ENCODE results near the gene CDKAL1. TPM values are rescaled to one million over a fixed set of nuclear protein-coding genes. Genes with fewer than 3 reads are reported as not detected.

The CDKAL1 gene
- total and polyA plus RNA-seq, 9 of the 15 experiments (the other 6 are each of a cell fraction or from before 2014, with no cell fraction given): 11.2 to 36.3 (median 20.1) TPM

- TF ChIP-seq ZBTB2 (IDR thresholded peaks at IDR 0.05) (peak; percentile 93), USF2 (CRISPR knock-in tag; IDR thresholded peaks at IDR 0.05) (no peak), ZSCAN32 (CRISPR knock-in tag; IDR thresholded peaks at IDR 0.05) (no peak), BRCA1 (IDR thresholded peaks at IDR 0.05) (no peak), BRCA1 (CRISPR knock-in tag; IDR thresholded peaks at IDR 0.05) (no peak), BRD9 (IDR thresholded peaks at IDR 0.05; ENCODE audit: low read depth, partially characterized antibody) (peak; percentile 89), SRSF7 (optimal IDR thresholded peaks at IDR 0.05; ENCODE audit: low read depth, low read length) (no peak), CTBP1 (IDR thresholded peaks at IDR 0.05; ENCODE audit: borderline replicate concordance) (peak; percentile 35), ZBTB40 (IDR thresholded peaks at IDR 0.05) (0 out of 2 replicates have a peak, but pooled peaks have one; percentile 8), ZBTB40 (CRISPR knock-in tag; IDR thresholded peaks at IDR 0.05) (no peak), CSDE1 (IDR thresholded peaks at IDR 0.05) (no peak), HDAC1 (IDR thresholded peaks at IDR 0.05) (peak in 1 of 2 experiments; percentile 86; a peak in 2 of 4 replicates), GTF2E2 (tag; IDR thresholded peaks at IDR 0.05) (peak; percentile 98), ZBTB43 (CRISPR knock-in tag; IDR thresholded peaks at IDR 0.05) (peak; percentile 74; the same call in 1 of the 2 replicates)
These were observed at the start of gene CDKAL1 (continued) for GRCh38 chr6:20534295-20535262.

All from K562 (cell line).